Measurements from ENCODE around the gene ADAR.

- TF ChIP-seq, protein P1, sequence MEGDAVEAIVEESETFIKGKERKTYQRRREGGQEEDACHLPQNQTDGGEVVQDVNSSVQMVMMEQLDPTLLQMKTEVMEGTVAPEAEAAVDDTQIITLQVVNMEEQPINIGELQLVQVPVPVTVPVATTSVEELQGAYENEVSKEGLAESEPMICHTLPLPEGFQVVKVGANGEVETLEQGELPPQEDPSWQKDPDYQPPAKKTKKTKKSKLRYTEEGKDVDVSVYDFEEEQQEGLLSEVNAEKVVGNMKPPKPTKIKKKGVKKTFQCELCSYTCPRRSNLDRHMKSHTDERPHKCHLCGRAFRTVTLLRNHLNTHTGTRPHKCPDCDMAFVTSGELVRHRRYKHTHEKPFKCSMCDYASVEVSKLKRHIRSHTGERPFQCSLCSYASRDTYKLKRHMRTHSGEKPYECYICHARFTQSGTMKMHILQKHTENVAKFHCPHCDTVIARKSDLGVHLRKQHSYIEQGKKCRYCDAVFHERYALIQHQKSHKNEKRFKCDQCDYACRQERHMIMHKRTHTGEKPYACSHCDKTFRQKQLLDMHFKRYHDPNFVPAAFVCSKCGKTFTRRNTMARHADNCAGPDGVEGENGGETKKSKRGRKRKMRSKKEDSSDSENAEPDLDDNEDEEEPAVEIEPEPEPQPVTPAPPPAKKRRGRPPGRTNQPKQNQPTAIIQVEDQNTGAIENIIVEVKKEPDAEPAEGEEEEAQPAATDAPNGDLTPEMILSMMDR (IDR thresholded peaks at IDR 0.05), result no peak
- no peak for TF ChIP-seq POLR2A (IDR thresholded peaks at IDR 0.05)
Measured at GRCh38 chr1:154590756-154591155, 17.2 kb downstream of the ADAR start.

Measured in lower leg skin (tissue), 3 donors.